K562 (cell line): ENCODE results near the gene NUP88. TPM values are rescaled to one million over a fixed set of nuclear protein-coding genes. Genes with fewer than 3 reads are reported as not detected.

ENCODE experiments used
- CCNT2 ChIP-seq: IDR thresholded peaks from 2 replicates; pipeline ENCODE4 v1.6.1; 2011; ENCODE audit warnings: borderline replicate concordance, low read depth, mild to moderate bottlenecking, moderate library complexity, mixed read lengths, low read length; ENCODE audit not compliant: insufficient read length; ENCODE audit errors: extremely low read depth
- EP400 ChIP-seq: fragments of 450-650 bp; IDR thresholded peaks from 2 replicates; pipeline ENCODE4 v1.6.1; 2017; ENCODE audit warnings: antibody characterized with exemption, mild to moderate bottlenecking, moderate library complexity
- FIP1L1 ChIP-seq: fragments of 200-400 bp; formaldehyde crosslinking; IDR thresholded peaks from 2 replicates; pipeline ENCODE4 v1.6.1; 2018; ENCODE audit warnings: mild to moderate bottlenecking, low read depth, low read length; ENCODE audit not compliant: poor library complexity, severe bottlenecking
- HMG20B ChIP-seq: fragments of 250-450 bp; sonication (Bioruptor Pico); IDR thresholded peaks from 2 replicates; pipeline ENCODE4 v1.5.0; 2021; ENCODE audit warnings: mild to moderate bottlenecking
- POLR2H ChIP-seq: IDR thresholded peaks from 2 replicates; pipeline ENCODE4 v1.6.1; 2016; ENCODE audit warnings: missing genetic modification characterization, low read depth, mild to moderate bottlenecking, control low read depth, missing compliant biosample characterization, moderate library complexity
- RBM17 ChIP-seq: fragments of 200-400 bp; formaldehyde crosslinking; IDR thresholded peaks from 2 replicates; pipeline ENCODE4 v1.6.1; 2017; ENCODE audit warnings: low read depth, mild to moderate bottlenecking, low read length, borderline replicate concordance
- SAP30 ChIP-seq: fragments of 200-600 bp; sonication (generic); IDR thresholded peaks from 2 replicates; pipeline ENCODE4 v1.6.1; 2012; ENCODE audit warnings: borderline replicate concordance, low read depth, mild to moderate bottlenecking, moderate library complexity, low read length, control low read depth, inconsistent platforms; ENCODE audit not compliant: insufficient read depth, poor library complexity, severe bottlenecking
- SMAD1 ChIP-seq: fragments of 150-350 bp; IDR thresholded peaks from 2 replicates; pipeline ENCODE4 v1.6.1; 2014; ENCODE audit warnings: low read length, low read depth; ENCODE audit not compliant: partially characterized antibody
- SMARCC2 ChIP-seq: fragments of 450-650 bp; IDR thresholded peaks from 2 replicates; pipeline ENCODE4 v1.6.1; 2017; ENCODE audit warnings: antibody characterized with exemption, moderate library complexity, mild to moderate bottlenecking, low read depth
- SP2 ChIP-seq: IDR thresholded peaks from 2 replicates; pipeline ENCODE4 v1.6.1; 2011; ENCODE audit warnings: mild to moderate bottlenecking, low read depth, low read length, moderate library complexity; ENCODE audit not compliant: poor library complexity, severe bottlenecking; ENCODE audit errors: extremely low read depth
- TAF1 ChIP-seq: IDR thresholded peaks from 2 replicates; pipeline ENCODE4 v1.6.1; 2011; ENCODE audit warnings: mild to moderate bottlenecking, low read length, moderate library complexity; ENCODE audit not compliant: insufficient read depth, control insufficient read depth, severe bottlenecking; ENCODE audit errors: extremely low read depth
- TRIM24 ChIP-seq, 2 experiments: fragments of 450-650 bp; IDR thresholded peaks; 2 replicates each; pipeline ENCODE4 v1.6.1; 2016
- USF1 ChIP-seq: sonication (generic); formaldehyde crosslinking; IDR thresholded peaks from 2 replicates; pipeline ENCODE4 v1.9.0; 2022; ENCODE audit warnings: mild to moderate bottlenecking, missing genetic modification reagents
- ZBTB49 ChIP-seq: sonication (generic); formaldehyde crosslinking; IDR thresholded peaks from 2 replicates; pipeline ENCODE4 v1.8.0; 2022; ENCODE audit warnings: missing genetic modification reagents, mild to moderate bottlenecking, borderline replicate concordance
- ZNF395 ChIP-seq: fragments of 200-800 bp; sonication (Bioruptor generic); IDR thresholded peaks from 2 replicates; pipeline ENCODE4 v1.6.1; 2017; ENCODE audit warnings: missing genetic modification characterization, missing compliant biosample characterization
- polyA plus RNA-seq, 8 experiments: library from polyadenylated mRNA; depleted of rRNA in 4 of 8; stranded (reverse) in 5 of 8; unstranded in 3 of 8; fragments of >200 nt; fragmentation: Nextera tagmentation in 2 of 8; fragmentation: Illumina TruSeq in 1 of 8; extraction: Ambion mirVana in 2 of 8; extraction: Trizol in 1 of 8; gene quantifications; 2 replicates each; pipeline versions ENCODE4 v1.2.1 to v1.2.3, GENCODE V29; 2011 to 2014; ENCODE audit warnings: inconsistent platforms in 1 of 8, missing spikeins in 1 of 8
- total RNA-seq, 7 experiments: library from RNA; depleted of rRNA in 6 of 7; stranded (reverse); fragments of >200 nt in 6 of 7; fragmentation: Illumina TruSeq in 2 of 7; extraction: Trizol in 2 of 7; gene quantifications; 2 replicates each; pipeline versions ENCODE4 v1.2.1 to v1.2.3, GENCODE V29; 2011 to 2021; ENCODE audit warnings: low replicate concordance in 1 of 7
- TF ChIP-seq, protein P1 (sequence below), 2 experiments: IDR thresholded peaks; 2 replicates each; pipeline ENCODE4 v1.6.1; 2011; ENCODE audit warnings: borderline replicate concordance in 1 of 2, control low read depth in 1 of 2, low read depth in 1 of 2, low read length in 1 of 2, mild to moderate bottlenecking in 1 of 2, mixed read lengths in 1 of 2, moderate library complexity in 1 of 2; ENCODE audit not compliant: insufficient read depth in 1 of 2, insufficient read length in 1 of 2, poor library complexity in 1 of 2, severe bottlenecking in 1 of 2; ENCODE audit errors: extremely low read depth in 1 of 2
- TF ChIP-seq, protein P2 (sequence below): IDR thresholded peaks from 2 replicates; pipeline ENCODE4 v1.6.1; 2014; ENCODE audit warnings: antibody characterized with exemption

NUP88 gene
- total and polyA plus RNA-seq, 9 of the 15 experiments (the other 6 are each of a cell fraction or from before 2014, with no cell fraction given): 59.9 to 160 (median 119) TPM

DNA sequence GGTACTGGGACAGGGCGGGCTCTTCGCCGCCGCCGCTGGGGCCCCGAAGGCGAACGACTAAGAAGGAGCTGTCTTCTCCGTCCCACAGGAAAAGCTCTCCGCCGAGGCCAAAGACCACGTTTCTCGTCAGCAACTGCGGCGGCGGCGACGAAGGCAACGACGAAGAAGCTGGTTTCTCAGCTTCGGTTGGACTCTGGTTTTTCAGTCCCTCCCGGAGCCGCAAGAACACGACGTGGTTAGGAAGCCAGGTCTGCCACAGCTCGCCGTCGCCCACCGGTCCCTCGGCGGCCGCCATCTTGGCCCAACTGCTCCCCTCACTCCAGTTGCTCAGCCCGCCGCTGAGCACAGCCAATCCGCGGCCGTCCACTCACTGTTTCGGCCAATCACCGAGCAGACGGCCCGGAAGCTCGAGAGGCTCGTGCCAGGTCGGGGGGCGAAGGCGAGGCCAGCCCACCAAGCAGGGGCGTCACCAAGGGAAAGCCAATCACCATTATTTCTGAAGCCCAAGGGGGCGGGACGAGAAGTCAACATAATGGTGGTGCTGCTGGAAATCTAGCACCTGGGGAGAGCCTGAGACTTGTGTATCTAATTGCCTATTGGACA, at the start of gene NUP88 (continued):
- no peak for TF ChIP-seq USF1
- TF ChIP-seq FIP1L1: peak; percentile 28
- TF ChIP-seq POLR2H (tag): peak; percentile 54; the same call in 1 of the 2 replicates
- TF ChIP-seq SAP30: peak; percentile 54
- peak; percentile 27 for TF ChIP-seq SP2
- TF ChIP-seq TAF1: peak; percentile 83
- no peak for TF ChIP-seq ZBTB49 (CRISPR knock-in tag)
- TF ChIP-seq SMARCC2: no peak
- 0 out of 4 replicates have a peak, but pooled peaks of 1 of the 2 experiments have one; percentile 24 for TF ChIP-seq TRIM24 (IDR thresholded peaks at IDR 0.05)
- TF ChIP-seq SMAD1: no peak
- TF ChIP-seq ZNF395: 0 out of 2 replicates have a peak, but pooled peaks have one; percentile 52
- peak; percentile 88; the same call in 1 of the 2 replicates for TF ChIP-seq EP400
- TF ChIP-seq RBM17: no peak
- TF ChIP-seq, protein P1, sequence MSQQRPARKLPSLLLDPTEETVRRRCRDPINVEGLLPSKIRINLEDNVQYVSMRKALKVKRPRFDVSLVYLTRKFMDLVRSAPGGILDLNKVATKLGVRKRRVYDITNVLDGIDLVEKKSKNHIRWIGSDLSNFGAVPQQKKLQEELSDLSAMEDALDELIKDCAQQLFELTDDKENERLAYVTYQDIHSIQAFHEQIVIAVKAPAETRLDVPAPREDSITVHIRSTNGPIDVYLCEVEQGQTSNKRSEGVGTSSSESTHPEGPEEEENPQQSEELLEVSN (IDR thresholded peaks at IDR 0.05; ENCODE audit: borderline replicate concordance in 1 of 2, extremely low read depth in 1 of 2, insufficient read depth in 1 of 2, insufficient read length in 1 of 2, low read depth in 1 of 2, low read length in 1 of 2, poor library complexity in 1 of 2, severe bottlenecking in 1 of 2): peak; percentile 22 to 83
- no peak for TF ChIP-seq CCNT2
- TF ChIP-seq, protein P2, sequence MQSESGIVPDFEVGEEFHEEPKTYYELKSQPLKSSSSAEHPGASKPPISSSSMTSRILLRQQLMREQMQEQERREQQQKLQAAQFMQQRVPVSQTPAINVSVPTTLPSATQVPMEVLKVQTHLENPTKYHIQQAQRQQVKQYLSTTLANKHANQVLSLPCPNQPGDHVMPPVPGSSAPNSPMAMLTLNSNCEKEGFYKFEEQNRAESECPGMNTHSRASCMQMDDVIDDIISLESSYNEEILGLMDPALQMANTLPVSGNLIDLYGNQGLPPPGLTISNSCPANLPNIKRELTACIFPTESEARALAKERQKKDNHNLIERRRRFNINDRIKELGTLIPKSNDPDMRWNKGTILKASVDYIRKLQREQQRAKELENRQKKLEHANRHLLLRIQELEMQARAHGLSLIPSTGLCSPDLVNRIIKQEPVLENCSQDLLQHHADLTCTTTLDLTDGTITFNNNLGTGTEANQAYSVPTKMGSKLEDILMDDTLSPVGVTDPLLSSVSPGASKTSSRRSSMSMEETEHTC: no peak
- no peak for TF ChIP-seq HMG20B
